Osteocyte (in vitro differentiated cells): ENCODE measurements around the gene LARP4B. TPM values are rescaled to one million over a fixed set of nuclear protein-coding genes. Genes with fewer than 3 reads are reported as not detected.

Experiments used
- DNase-seq: peaks from one replicate; pipeline ENCODE4 v3.0.0; 2021; ENCODE audit warnings: mixed read lengths; ENCODE audit not compliant: unreplicated experiment; ENCODE audit errors: extremely low spot score
- H3K27ac Mint-ChIP-seq: one replicate; pipeline ENCODE4 v1.8.0; 2021; ENCODE audit warnings: mild to moderate bottlenecking, mixed read lengths; ENCODE audit not compliant: unreplicated experiment
- H3K27me3 Mint-ChIP-seq: one replicate; pipeline ENCODE4 v1.8.0; 2021; ENCODE audit warnings: mixed read lengths; ENCODE audit not compliant: unreplicated experiment
- H3K36me3 Mint-ChIP-seq: one replicate; pipeline ENCODE4 v1.8.0; 2021; ENCODE audit warnings: mixed read lengths; ENCODE audit not compliant: unreplicated experiment
- H3K4me1 Mint-ChIP-seq: one replicate; pipeline ENCODE4 v1.8.0; 2021; ENCODE audit warnings: mixed read lengths; ENCODE audit not compliant: unreplicated experiment
- H3K4me3 Mint-ChIP-seq: one replicate; pipeline ENCODE4 v1.8.0; 2021; ENCODE audit warnings: mild to moderate bottlenecking, moderate library complexity, mixed read lengths; ENCODE audit not compliant: unreplicated experiment
- H3K9me3 Mint-ChIP-seq: one replicate; pipeline ENCODE4 v1.8.0; 2021; ENCODE audit warnings: mixed read lengths; ENCODE audit not compliant: unreplicated experiment
- CTCF ChIP-seq: fragments of 200-600 bp; sonication (generic); IDR thresholded peaks from 2 replicates; pipeline ENCODE4 v1.5.0; 2021; ENCODE audit warnings: antibody characterized with exemption, mild to moderate bottlenecking, moderate library complexity
- long read RNA-seq: library from polyadenylated mRNA; unstranded; transcript quantifications from one replicate; pipeline ENCODE4 v2.0.0, GENCODE V29; 2021
- total RNA-seq: library from RNA; stranded (reverse); gene quantifications from 2 replicates; pipeline ENCODE4 v1.2.1, GENCODE V29; 2021

The LARP4B gene
- 79.6 and 80.9 TPM in 2 replicates for total RNA-seq
- long read RNA-seq, full-length matches to known transcripts: 1 of 33 reads
- long read RNA-seq, partial matches to known transcripts: 5 of 33 reads
- long read RNA-seq, other reads (novel, unspliced or antisense): 27 of 33 reads

- DNase-seq: peak; percentile 99
- no peak for TF ChIP-seq CTCF
Measured at GRCh38 chr10:931326-932318, at the start of gene LARP4B. Gene LARP4B (minus strand): TSS chr10:931705. CDS start chr10:885721, 45,984 bp downstream.

GRCh38 chr10:980468-981093 is 49.1 kb upstream of the LARP4B start:
- Mint-ChIP-seq H3K27me3 (no peaks in the 10 kb centered on the region), H3K4me3 (no peak overlapping the region), H3K9me3 (peaks cover 22% of the 10 kb centered on the region)

More at GRCh38 chr10:931326-932318, at the start of gene LARP4B:
- Mint-ChIP-seq H3K27ac (peak within 1 kb of the TSS; percentile 93), H3K9me3 (no peaks in the 10 kb centered on the region), H3K27me3 (no peaks in the 10 kb centered on the region), H3K36me3 (no peaks in the 10 kb centered on the region), H3K4me1 (peaks cover 27% of the 10 kb centered on the region), H3K4me3 (peak within 1 kb of the TSS; percentile 92)

GRCh38 chr10:978826-979421 is 47.4 kb upstream of the LARP4B start:
- no peak for DNase-seq
- Mint-ChIP-seq H3K4me3 (no peak overlapping the region), H3K27me3 (no peaks in the 10 kb centered on the region), H3K9me3 (peaks cover 22% of the 10 kb centered on the region), H3K27ac (no peak overlapping the region), H3K36me3 (peaks cover 10% of the 10 kb centered on the region), H3K4me1 (no peaks in the 10 kb centered on the region)
- no peak for TF ChIP-seq CTCF

More at GRCh38 chr10:980468-981093, 49.1 kb upstream of the LARP4B start:
- DNase-seq: no peak
- Mint-ChIP-seq H3K27ac (no peak overlapping the region), H3K4me1 (no peaks in the 10 kb centered on the region), H3K36me3 (peaks cover 10% of the 10 kb centered on the region)
- no peak for TF ChIP-seq CTCF

- H3K36me3 Mint-ChIP-seq: peaks cover 10% of the 10 kb centered on the region
- H3K4me1 Mint-ChIP-seq: peaks cover 3% of the 10 kb centered on the region
- H3K27ac Mint-ChIP-seq: no peak overlapping the region
- no peaks in the 10 kb centered on the region for H3K27me3 Mint-ChIP-seq
- no peak overlapping the region for H3K4me3 Mint-ChIP-seq
- no peak for TF ChIP-seq CTCF
- H3K9me3 Mint-ChIP-seq: peaks cover 22% of the 10 kb centered on the region
- no peak for DNase-seq
Measured at GRCh38 chr10:976316-976715, 44.8 kb upstream of the LARP4B start.
